ENCODE data around the gene CLIC1. TPM values are rescaled to one million over a fixed set of nuclear protein-coding genes. Genes with fewer than 3 reads are reported as not detected.

The CLIC1 gene
- total RNA-seq, 5 donors from 2014 or later (not counting 1 experiment from before 2014, with no cell fraction given) = 89.5 to 146 (median 112) TPM

GRCh38 chr6:31705931-31706330, 30.4 kb downstream of the CLIC1 start:
- Histone ChIP-seq H3K36me3 (ENCODE audit: control insufficient read depth in 2 of 2, extremely low read depth in 1 of 2, insufficient read depth in 1 of 2, low read length in 1 of 2) (no peaks in the 10 kb centered on the region), H3K9me3 (no peaks in the 10 kb centered on the region), H3K27ac (ENCODE audit: low read length) (no peak overlapping the region), H3K27me3 (replicated peaks in 1 of 2; ENCODE audit: control insufficient read depth in 2 of 2, extremely low read depth in 1 of 2, insufficient read depth in 2 of 2, low read length in 1 of 2) (peaks cover 0 to 19% of the 10 kb centered on the region in 2 experiments), H3K4me1 (ENCODE audit: control insufficient read depth in 1 of 2, extremely low read depth in 1 of 2, insufficient read depth in 2 of 2, low read length in 2 of 2) (peaks cover 13 to 28% of the 10 kb centered on the region in 2 experiments), H3K4me3 (ENCODE audit: control insufficient read depth in 1 of 2, extremely low read depth in 1 of 2, low read length in 1 of 2) (no peak overlapping the region)
- WGBS (ENCODE audit: insufficient coverage) = no CpG with 5 or more reads among the region's 6 CpGs
- H3K4me1 Mint-ChIP-seq = peaks cover 27 to 33% (median 30%) of the 10 kb centered on the region in 3 donors
- H3K36me3 Mint-ChIP-seq = peaks cover 3% of the 10 kb centered on the region
- no peaks in the 10 kb centered on the region for H3K27me3 Mint-ChIP-seq
- CTCF ChIA-PET = no interaction called here
- no peak overlapping the region for H3K4me3 Mint-ChIP-seq
- POLR2A ChIA-PET = interaction anchor here (0.6 to 0.8 kb wide), 3 partner anchors 11 to 250 kb away, joined by 3 to 9 read pairs (median 4); no protein-coding TSS in a partner anchor
- no peaks in the 10 kb centered on the region for H3K9me3 Mint-ChIP-seq
- no peak for ATAC-seq (replicated peaks in 1 of 4)
- no peak overlapping the region for H3K27ac Mint-ChIP-seq
- DNase-seq = no peak

- peaks cover 0 to 4% of the 10 kb centered on the region in 2 experiments for H3K27me3 ChIP-seq (replicated peaks in 1 of 2; ENCODE audit: control insufficient read depth in 2 of 2, extremely low read depth in 1 of 2, insufficient read depth in 2 of 2, low read length in 1 of 2)
- peaks cover 7 to 8% of the 10 kb centered on the region in 2 donors for H3K36me3 ChIP-seq (ENCODE audit: control insufficient read depth in 2 of 2, extremely low read depth in 1 of 2, insufficient read depth in 1 of 2, low read length in 1 of 2)
- H3K27ac ChIP-seq (ENCODE audit: low read length) = peak within 1 kb of the TSS; percentile 96
- peak within 1 kb of the TSS; percentile 94 to 98 for H3K27ac Mint-ChIP-seq
- H3K4me1 ChIP-seq (ENCODE audit: control insufficient read depth in 1 of 2, extremely low read depth in 1 of 2, insufficient read depth in 2 of 2, low read length in 2 of 2) = peaks cover 13 to 32% of the 10 kb centered on the region in 2 experiments
- ATAC-seq (replicated peaks in 1 of 4) (peak; percentile 94 to 95 (median 95)), DNase-seq (peak; percentile 95 to 100 (median 98))
- no peaks in the 10 kb centered on the region for H3K9me3 Mint-ChIP-seq
- H3K4me3 ChIP-seq (ENCODE audit: control insufficient read depth in 1 of 2, extremely low read depth in 1 of 2, low read length in 1 of 2) = peak within 1 kb of the TSS; percentile 82 to 99
- H3K4me1 Mint-ChIP-seq = peaks cover 32 to 37% (median 35%) of the 10 kb centered on the region in 3 donors
- H3K9me3 ChIP-seq = no peaks in the 10 kb centered on the region
- WGBS (ENCODE audit: insufficient coverage) = under 1% methylated on average over 50 of the region's 54 CpGs
- H3K4me3 Mint-ChIP-seq = peak within 1 kb of the TSS; percentile 98 to 99 (median 98)
- CTCF ChIA-PET = interaction anchor here (0.6 to 1.2 kb wide), 5 partner anchors 12 to 1142 kb away, joined by 3 read pairs; partner anchors contain the start of genes GPANK1 (in 1 of the 2) and NEU1 (in 1 of the 2)
- H3K27me3 Mint-ChIP-seq = no peaks in the 10 kb centered on the region
- peaks cover 6% of the 10 kb centered on the region for H3K36me3 Mint-ChIP-seq
- POLR2A ChIA-PET = interaction anchor here in 1 of 2 donors (0.6 to 1.3 kb wide), 3 partner anchors 35 to 160 kb away, joined by 3 to 10 read pairs (median 3); partner anchors contain the start of genes BAG6 and NEU1
Observed at GRCh38 chr6:31702819-31703716, 33.3 kb downstream of the CLIC1 start, which contains the start of gene ABHD16A. Gene ABHD16A, minus strand, starts transcription at chr6:31703324. Its CDS starts 43 bp downstream, at chr6:31703281.

DNA sequence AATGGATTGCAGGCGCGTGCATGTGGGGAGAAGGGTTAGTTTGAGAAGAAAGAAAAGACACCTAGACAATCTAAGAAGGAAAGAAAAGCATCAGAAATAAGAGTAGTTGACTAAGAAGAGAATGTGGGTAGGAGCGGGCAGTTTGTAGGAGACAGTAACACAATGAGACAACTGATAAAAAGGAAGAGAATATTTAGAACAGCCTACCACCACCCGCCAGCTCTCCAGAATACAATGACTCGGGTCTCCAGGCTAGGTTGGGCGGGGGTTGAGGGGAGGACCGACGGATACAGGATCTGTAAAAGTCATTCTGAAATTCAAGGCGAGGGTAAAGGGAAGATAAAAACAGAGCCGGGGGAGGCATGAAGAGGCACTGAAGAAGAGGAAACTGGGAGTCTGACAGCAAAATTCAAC, 33.9 kb downstream of the CLIC1 start:
- H3K36me3 Mint-ChIP-seq = peaks cover 13% of the 10 kb centered on the region
- DNase-seq = peak in 2 of 35 experiments; percentile 9 to 14
- CTCF ChIA-PET = interaction anchor here in 1 of 2 donors (0.7 to 1.2 kb wide), 2 partner anchors 12 to 37 kb away, joined by 3 read pairs; partner anchors contain the start of gene GPANK1
- H3K4me1 ChIP-seq (ENCODE audit: control insufficient read depth in 1 of 2, extremely low read depth in 1 of 2, insufficient read depth in 2 of 2, low read length in 2 of 2) = peaks cover 13 to 32% of the 10 kb centered on the region in 2 experiments
- 4% methylated on average over 4 of the region's 10 CpGs for WGBS (ENCODE audit: insufficient coverage)
- POLR2A ChIA-PET = interaction anchor here in 1 of 2 donors (1.3 kb wide), 1 partner anchor 36 kb away, joined by 3 read pairs; no protein-coding TSS in a partner anchor
- H3K36me3 ChIP-seq (ENCODE audit: control insufficient read depth in 2 of 2, extremely low read depth in 1 of 2, insufficient read depth in 1 of 2, low read length in 1 of 2) = peaks cover 7 to 13% of the 10 kb centered on the region in 2 donors
- peak overlapping the region; percentile 96 for H3K27ac ChIP-seq (ENCODE audit: low read length)
- no peaks in the 10 kb centered on the region for H3K9me3 ChIP-seq
- peak overlapping the region; percentile 98 to 99 (median 98) for H3K4me3 Mint-ChIP-seq
- peak overlapping the region; percentile 94 to 98 for H3K27ac Mint-ChIP-seq
- H3K27me3 ChIP-seq (replicated peaks in 1 of 2; ENCODE audit: control insufficient read depth in 2 of 2, extremely low read depth in 1 of 2, insufficient read depth in 2 of 2, low read length in 1 of 2) = peaks cover 0 to 2% of the 10 kb centered on the region in 2 experiments
- H3K4me1 Mint-ChIP-seq = peaks cover 38 to 44% (median 42%) of the 10 kb centered on the region in 3 donors
- H3K9me3 Mint-ChIP-seq = no peaks in the 10 kb centered on the region
- no peaks in the 10 kb centered on the region for H3K27me3 Mint-ChIP-seq
- ATAC-seq (replicated peaks in 1 of 4) = peak in 3 of 4 experiments; percentile 1 to 3 (median 3)
- H3K4me3 ChIP-seq (ENCODE audit: control insufficient read depth in 1 of 2, extremely low read depth in 1 of 2, low read length in 1 of 2) = peak overlapping the region; percentile 82 to 99

DNA sequence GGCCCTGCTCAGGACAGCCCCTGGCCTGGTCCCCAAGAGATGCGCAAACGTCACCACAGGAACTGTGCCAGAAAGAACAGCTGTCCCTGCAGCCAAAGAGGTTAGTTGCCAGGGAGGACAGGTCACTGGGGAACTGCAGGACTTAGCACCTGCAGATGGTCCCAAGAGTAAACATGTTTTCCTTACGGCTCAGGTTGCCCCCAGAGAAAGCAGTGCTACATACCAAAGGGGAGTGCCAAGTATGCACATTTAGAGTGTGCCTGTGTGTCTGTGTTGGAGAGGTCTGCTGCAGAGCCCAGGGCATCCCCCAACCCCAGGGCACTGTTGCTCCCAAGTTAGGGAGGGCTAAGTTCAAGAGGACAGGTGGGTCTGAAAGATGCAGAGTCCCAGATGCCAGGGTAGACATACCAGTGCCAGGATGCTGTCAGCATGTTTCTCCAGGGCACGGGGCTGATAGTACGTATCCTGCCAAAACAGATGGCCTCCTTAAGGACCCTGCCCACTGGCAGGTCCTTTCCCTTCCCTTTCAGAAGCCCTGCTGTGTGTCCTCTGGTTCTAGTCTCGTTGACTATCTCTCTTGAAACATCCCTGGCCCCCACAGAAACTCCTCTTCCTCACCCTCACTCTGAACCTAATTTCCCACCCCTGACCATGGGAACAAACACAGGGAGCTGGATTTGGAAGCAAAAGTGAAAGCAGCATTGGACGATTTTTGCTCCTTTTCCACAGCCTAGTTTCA, 34.5 kb downstream of the CLIC1 start:
- H3K27me3 Mint-ChIP-seq = no peaks in the 10 kb centered on the region
- Histone ChIP-seq H3K4me3 (ENCODE audit: control insufficient read depth in 1 of 2, extremely low read depth in 1 of 2, low read length in 1 of 2) (peak overlapping the region; percentile 82 to 99), H3K27me3 (replicated peaks in 1 of 2; ENCODE audit: control insufficient read depth in 2 of 2, extremely low read depth in 1 of 2, insufficient read depth in 2 of 2, low read length in 1 of 2) (no peaks in the 10 kb centered on the region), H3K9me3 (no peaks in the 10 kb centered on the region), H3K27ac (ENCODE audit: low read length) (no peak overlapping the region), H3K4me1 (ENCODE audit: control insufficient read depth in 1 of 2, extremely low read depth in 1 of 2, insufficient read depth in 2 of 2, low read length in 2 of 2) (peaks cover 13 to 32% of the 10 kb centered on the region in 2 experiments), H3K36me3 (ENCODE audit: control insufficient read depth in 2 of 2, extremely low read depth in 1 of 2, insufficient read depth in 1 of 2, low read length in 1 of 2) (peaks cover 8 to 16% of the 10 kb centered on the region in 2 donors)
- ChIA-PET POLR2A (no interaction called here), CTCF (interaction anchor here in 1 of 2 donors (0.7 kb wide), 1 partner anchor 11 kb away, joined by 3 read pairs; no protein-coding TSS in a partner anchor)
- H3K4me1 Mint-ChIP-seq = peaks cover 42 to 47% (median 45%) of the 10 kb centered on the region in 3 donors
- H3K27ac Mint-ChIP-seq = peak overlapping the region; percentile 94 to 98
- H3K9me3 Mint-ChIP-seq = no peaks in the 10 kb centered on the region
- ATAC-seq (replicated peaks in 1 of 4) = no peak
- WGBS (ENCODE audit: insufficient coverage) = 64% methylated on average over 5 of the region's 7 CpGs
- H3K4me3 Mint-ChIP-seq = peak overlapping the region; percentile 98 to 99 (median 98)
- DNase-seq = no peak
- peaks cover 17% of the 10 kb centered on the region for H3K36me3 Mint-ChIP-seq

DNA sequence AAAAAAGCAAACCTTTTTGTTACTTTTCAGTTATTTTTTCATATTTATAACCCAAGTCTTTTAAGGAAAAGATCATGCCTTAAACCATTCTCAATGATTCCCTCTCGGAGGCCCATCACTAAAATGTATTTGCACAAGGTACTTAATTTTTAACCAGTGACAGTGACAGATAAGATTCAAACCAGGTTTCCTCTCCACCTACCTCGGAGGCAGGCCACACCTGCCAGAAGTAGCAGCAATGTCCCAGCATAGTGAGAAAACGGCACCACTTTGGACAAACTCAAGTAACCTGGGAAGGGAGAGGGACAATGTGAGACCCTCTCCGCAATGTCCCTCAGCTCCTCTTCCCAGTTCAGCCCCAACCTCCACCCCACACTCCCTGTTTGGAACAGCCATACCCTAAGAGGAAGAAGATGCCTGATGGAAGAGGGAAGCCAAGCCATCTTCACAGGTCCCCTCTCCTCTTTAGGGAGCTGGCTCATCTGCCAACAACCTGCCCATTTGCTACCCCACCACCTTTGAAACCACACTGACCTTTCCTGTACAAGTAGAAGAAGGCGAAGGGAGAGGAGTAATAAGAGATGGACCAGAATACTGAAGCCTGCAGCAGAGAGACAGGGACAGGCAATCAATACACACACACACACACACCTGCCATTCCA, 35.5 kb downstream of the CLIC1 start:
- Mint-ChIP-seq H3K4me1 (peaks cover 42 to 47% (median 45%) of the 10 kb centered on the region in 3 donors), H3K27ac (peak overlapping the region; percentile 29 to 79), H3K4me3 (peak overlapping the region; percentile 98 to 99 (median 98)), H3K9me3 (no peaks in the 10 kb centered on the region), H3K27me3 (no peaks in the 10 kb centered on the region), H3K36me3 (peaks cover 17% of the 10 kb centered on the region)
- no peak overlapping the region for H3K4me3 ChIP-seq (ENCODE audit: control insufficient read depth in 1 of 2, extremely low read depth in 1 of 2, low read length in 1 of 2)
- peaks cover 12 to 22% of the 10 kb centered on the region in 2 donors for H3K36me3 ChIP-seq (ENCODE audit: control insufficient read depth in 2 of 2, extremely low read depth in 1 of 2, insufficient read depth in 1 of 2, low read length in 1 of 2)
- no peaks in the 10 kb centered on the region for H3K9me3 ChIP-seq
- DNase-seq (no peak), ATAC-seq (replicated peaks in 1 of 4) (no peak)
- no peak overlapping the region for H3K27ac ChIP-seq (ENCODE audit: low read length)
- POLR2A ChIA-PET = no interaction called here
- H3K27me3 ChIP-seq (replicated peaks in 1 of 2; ENCODE audit: control insufficient read depth in 2 of 2, extremely low read depth in 1 of 2, insufficient read depth in 2 of 2, low read length in 1 of 2) = no peaks in the 10 kb centered on the region
- CTCF ChIA-PET = no interaction called here
- peaks cover 13 to 32% of the 10 kb centered on the region in 2 experiments for H3K4me1 ChIP-seq (ENCODE audit: control insufficient read depth in 1 of 2, extremely low read depth in 1 of 2, insufficient read depth in 2 of 2, low read length in 2 of 2)
- WGBS (ENCODE audit: insufficient coverage) = no CpG with 5 or more reads among the region's 5 CpGs
